Effector memory CD4-positive, alpha-beta T cell (primary cell): ENCODE results near the gene RHO.

Experiments used
- DNase-seq, 3 donors: peaks; one replicate each; pipeline ENCODE4 v3.0.0-alpha.2; 2020
- H3K27ac ChIP-seq: 2 replicates; pipeline ENCODE4 v1.7.0; 2013; ENCODE audit warnings: mild to moderate bottlenecking, low read length, moderate library complexity; ENCODE audit not compliant: insufficient read depth, poor library complexity, severe bottlenecking
- H3K27me3 ChIP-seq: replicated peaks from 2 replicates; pipeline ENCODE4 v1.7.0; 2013; ENCODE audit warnings: mild to moderate bottlenecking, low read length; ENCODE audit not compliant: insufficient read depth, control insufficient read depth, poor library complexity, severe bottlenecking
- H3K36me3 ChIP-seq: 2 replicates; pipeline ENCODE4 v1.7.0; 2013; ENCODE audit warnings: mild to moderate bottlenecking, low read length, moderate library complexity; ENCODE audit not compliant: control insufficient read depth, insufficient read depth
- H3K4me1 ChIP-seq: 2 replicates; pipeline ENCODE4 v1.7.0; 2013; ENCODE audit warnings: low read length, mild to moderate bottlenecking; ENCODE audit not compliant: control insufficient read depth, insufficient read depth, poor library complexity, severe bottlenecking
- H3K4me3 ChIP-seq: 2 replicates; pipeline ENCODE4 v1.7.0; 2013; ENCODE audit warnings: low read length, low read depth, mild to moderate bottlenecking; ENCODE audit not compliant: insufficient read depth, poor library complexity, severe bottlenecking
- H3K9me3 ChIP-seq: 2 replicates; pipeline ENCODE4 v1.7.0; 2013; ENCODE audit warnings: mild to moderate bottlenecking, low read length, moderate library complexity; ENCODE audit not compliant: control insufficient read depth

Gene RHO

GRCh38 chr3:129584631-129585030 is 56.2 kb downstream of the RHO start:
- no peaks in the 10 kb centered on the region for H3K4me1 ChIP-seq
- no peak for DNase-seq
- H3K27ac ChIP-seq, result no peak overlapping the region
- no peaks in the 10 kb centered on the region for H3K9me3 ChIP-seq
- H3K36me3 ChIP-seq, result no peaks in the 10 kb centered on the region
- no peaks in the 10 kb centered on the region for H3K27me3 ChIP-seq
- H3K4me3 ChIP-seq, result no peak overlapping the region
